ENCODE measurements around the gene SLC35B2.

Gene SLC35B2

GRCh38 chr6:44251576-44252524, 5.5 kb downstream of the SLC35B2 start:
- no peak for DNase-seq

GRCh38 chr6:44250718-44251123, 6.6 kb downstream of the SLC35B2 start:
- no peak for DNase-seq

- DNase-seq = no peak
Measured at GRCh38 chr6:44250067-44250717, 7.1 kb downstream of the SLC35B2 start.

- DNase-seq = no peak
Measured at GRCh38 chr6:44249082-44249748, 8.1 kb downstream of the SLC35B2 start.

- DNase-seq = no peak
Measured at GRCh38 chr6:44248579-44248978, 8.7 kb downstream of the SLC35B2 start.

GRCh38 chr6:44247338-44248302, 9.7 kb downstream of the SLC35B2 start:
- peak; percentile 71 to 87 (median 80) for DNase-seq

- DNase-seq = peak; percentile 90 to 99 (median 94)
Measured at GRCh38 chr6:44246663-44247337, 10.5 kb downstream of the SLC35B2 start, which contains the start of gene HSP90AB1. TSS of gene HSP90AB1 (plus strand) at chr6:44247101. CDS start at chr6:44248630, 1,529 bp downstream.

GRCh38 chr6:44245912-44246662, 11.2 kb downstream of the SLC35B2 start:
- DNase-seq = peak; percentile 67 to 85 (median 72)

GRCh38 chr6:44245391-44245911, 11.9 kb downstream of the SLC35B2 start:
- no peak for DNase-seq

- DNase-seq = no peak
Measured at GRCh38 chr6:44243345-44243744, 14.0 kb downstream of the SLC35B2 start.

GRCh38 chr6:44238687-44239350, 18.5 kb downstream of the SLC35B2 start:
- DNase-seq = no peak

- peak; percentile 58 to 78 (median 65) for DNase-seq
Measured at GRCh38 chr6:44237813-44238433, 19.4 kb downstream of the SLC35B2 start.

- peak; percentile 37 to 80 (median 45) for DNase-seq
Measured at GRCh38 chr6:44237021-44237812, 20.1 kb downstream of the SLC35B2 start.

GRCh38 chr6:44235891-44236516, 21.3 kb downstream of the SLC35B2 start:
- DNase-seq = no peak

GRCh38 chr6:44235269-44235668, 22.1 kb downstream of the SLC35B2 start:
- no peak for DNase-seq

- no peak for DNase-seq
Measured at GRCh38 chr6:44234101-44235025, 23.0 kb downstream of the SLC35B2 start.

Data from T-helper 1 cell (primary cell).